Kidney epithelial cell (primary cell): ENCODE measurements around the gene BCL2L15. TPM values are rescaled to one million over a fixed set of nuclear protein-coding genes. Genes with fewer than 3 reads are reported as not detected.

Experiments
- DNase-seq: peaks from one replicate; pipeline ENCODE4 v3.0.0-alpha.2; 2010; ENCODE audit warnings: low read depth
- H3K27me3 ChIP-seq: 2 replicates; pipeline ENCODE4 v1.6.0; 2011; ENCODE audit warnings: low read length; ENCODE audit not compliant: control insufficient read depth, insufficient read depth
- H3K36me3 ChIP-seq: 2 replicates; pipeline ENCODE4 v1.5.1; 2011; ENCODE audit warnings: low read length; ENCODE audit not compliant: control insufficient read depth, insufficient read depth
- H3K4me3 ChIP-seq: 2 replicates; pipeline ENCODE4 v1.5.1; 2011; ENCODE audit warnings: low read depth, mild to moderate bottlenecking, control low read depth, low read length
- total RNA-seq: library from RNA; depleted of rRNA; stranded (reverse); fragments of >200 nt; gene quantifications from 2 replicates; pipeline ENCODE4 v1.2.3, GENCODE V29; 2015
- TF ChIP-seq, protein P1 (sequence below): IDR thresholded peaks from 2 replicates; pipeline ENCODE4 v1.5.1; 2011; ENCODE audit warnings: mild to moderate bottlenecking, moderate library complexity, low read length, control low read depth, inconsistent platforms; ENCODE audit not compliant: insufficient read depth, poor library complexity, severe bottlenecking

BCL2L15 gene
- total RNA-seq, 1 donor from 2014 or later, result 0.04 TPM

DNA sequence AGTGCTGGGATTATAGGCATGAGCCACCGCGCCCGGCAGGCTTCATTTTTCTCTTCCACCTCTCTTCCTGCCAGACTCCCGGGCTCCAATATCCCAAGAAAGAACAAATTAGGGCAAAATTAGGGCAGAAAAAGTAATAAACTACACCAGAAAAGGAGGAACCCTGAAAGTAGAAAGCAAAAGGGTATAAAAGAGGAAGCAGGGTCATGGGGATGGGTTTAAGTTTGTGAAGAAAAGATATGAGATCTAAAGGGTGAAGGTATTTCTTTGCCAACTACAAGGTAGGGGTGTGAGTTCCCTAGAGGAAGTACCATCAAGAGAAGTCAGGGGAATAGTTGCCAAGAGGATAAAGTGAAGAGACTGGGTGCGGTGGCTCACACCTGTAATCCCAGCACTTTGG is 25.7 kb downstream of the BCL2L15 start:
- Histone ChIP-seq H3K27me3 (no peaks in the 10 kb centered on the region), H3K4me3 (no peak overlapping the region), H3K36me3 (no peaks in the 10 kb centered on the region)
- DNase-seq, result no peak
- TF ChIP-seq, protein P1, sequence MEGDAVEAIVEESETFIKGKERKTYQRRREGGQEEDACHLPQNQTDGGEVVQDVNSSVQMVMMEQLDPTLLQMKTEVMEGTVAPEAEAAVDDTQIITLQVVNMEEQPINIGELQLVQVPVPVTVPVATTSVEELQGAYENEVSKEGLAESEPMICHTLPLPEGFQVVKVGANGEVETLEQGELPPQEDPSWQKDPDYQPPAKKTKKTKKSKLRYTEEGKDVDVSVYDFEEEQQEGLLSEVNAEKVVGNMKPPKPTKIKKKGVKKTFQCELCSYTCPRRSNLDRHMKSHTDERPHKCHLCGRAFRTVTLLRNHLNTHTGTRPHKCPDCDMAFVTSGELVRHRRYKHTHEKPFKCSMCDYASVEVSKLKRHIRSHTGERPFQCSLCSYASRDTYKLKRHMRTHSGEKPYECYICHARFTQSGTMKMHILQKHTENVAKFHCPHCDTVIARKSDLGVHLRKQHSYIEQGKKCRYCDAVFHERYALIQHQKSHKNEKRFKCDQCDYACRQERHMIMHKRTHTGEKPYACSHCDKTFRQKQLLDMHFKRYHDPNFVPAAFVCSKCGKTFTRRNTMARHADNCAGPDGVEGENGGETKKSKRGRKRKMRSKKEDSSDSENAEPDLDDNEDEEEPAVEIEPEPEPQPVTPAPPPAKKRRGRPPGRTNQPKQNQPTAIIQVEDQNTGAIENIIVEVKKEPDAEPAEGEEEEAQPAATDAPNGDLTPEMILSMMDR, result no peak

DNA sequence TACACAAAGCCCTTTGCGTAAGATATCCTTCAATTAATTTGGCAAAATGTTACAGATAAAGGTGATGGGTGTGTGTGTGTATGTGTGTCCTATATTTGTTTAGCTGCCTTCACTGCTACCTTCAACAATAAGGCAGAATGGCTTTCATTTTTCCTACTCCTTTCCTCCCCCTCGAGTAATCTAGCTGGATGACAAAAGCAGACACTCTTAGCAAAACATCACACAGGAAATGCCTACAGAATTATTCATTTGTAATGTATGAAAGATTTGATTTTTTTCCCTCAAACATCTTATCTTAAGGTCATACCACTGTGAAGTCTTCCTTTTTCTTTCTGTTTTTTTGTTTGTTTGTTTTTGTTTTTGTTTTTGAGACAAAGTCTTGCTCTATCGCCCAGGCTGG is 26.5 kb downstream of the BCL2L15 start:
- no peak for DNase-seq
- Histone ChIP-seq H3K36me3 (no peaks in the 10 kb centered on the region), H3K27me3 (no peaks in the 10 kb centered on the region), H3K4me3 (no peak overlapping the region)
- TF ChIP-seq, protein P1, result no peak

DNA sequence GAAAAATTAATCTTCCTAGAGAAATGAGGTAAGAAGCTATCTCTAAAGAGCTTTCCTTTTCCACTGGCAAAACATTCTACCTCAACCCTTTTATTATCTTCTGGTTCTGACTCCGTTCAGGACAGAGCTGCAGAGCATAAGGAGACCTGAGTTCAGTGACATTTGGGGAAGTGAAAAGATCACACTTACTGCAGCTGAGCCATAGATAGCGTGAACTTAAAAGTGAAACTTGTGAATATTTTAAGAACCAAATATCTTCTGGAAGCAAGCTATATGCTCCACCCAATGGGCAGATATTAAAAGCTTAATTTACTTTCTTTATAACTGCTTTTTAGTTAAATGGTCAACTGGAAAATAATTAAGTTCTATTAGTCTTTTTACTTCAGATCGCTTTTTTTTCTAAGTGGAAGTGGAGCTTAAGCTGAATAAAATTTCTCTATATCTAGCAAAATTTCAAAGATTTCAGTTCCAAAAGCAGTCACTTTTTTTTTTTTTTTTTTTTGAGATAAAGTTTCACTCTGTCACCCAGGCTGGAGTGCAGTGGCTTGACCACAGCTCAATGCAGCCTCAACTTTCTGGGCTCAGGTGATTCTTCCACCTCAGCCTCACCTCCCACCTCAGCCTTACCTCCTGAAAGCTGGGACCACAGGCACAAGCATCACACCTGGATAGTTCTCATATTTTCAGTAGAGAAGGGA is 27.8 kb downstream of the BCL2L15 start:
- Histone ChIP-seq H3K4me3 (no peak overlapping the region), H3K27me3 (no peaks in the 10 kb centered on the region), H3K36me3 (no peaks in the 10 kb centered on the region)
- DNase-seq, result no peak
- TF ChIP-seq, protein P1, result no peak

DNA sequence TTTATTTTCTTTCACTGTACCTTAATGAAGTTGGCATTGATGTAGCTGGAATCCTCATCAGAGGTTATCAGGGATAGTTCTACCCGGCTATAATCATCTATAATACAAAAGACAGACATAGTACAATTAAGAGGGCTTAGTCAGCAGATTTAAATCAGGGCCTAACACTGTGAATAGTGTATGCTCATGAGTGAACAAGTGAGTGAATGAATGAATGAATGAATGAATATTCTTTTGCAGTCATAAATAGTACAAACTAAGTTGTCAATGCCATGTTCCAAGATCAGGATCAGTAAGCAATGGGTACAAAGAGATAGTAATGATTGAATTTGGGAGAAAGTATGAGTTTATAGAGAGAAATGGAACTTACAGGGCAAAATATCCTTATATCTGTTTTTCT is 28.4 kb downstream of the BCL2L15 start:
- TF ChIP-seq, protein P1, result no peak
- H3K36me3 ChIP-seq, result no peaks in the 10 kb centered on the region
- no peak for DNase-seq
- H3K27me3 ChIP-seq, result no peaks in the 10 kb centered on the region
- H3K4me3 ChIP-seq, result no peak overlapping the region

DNA sequence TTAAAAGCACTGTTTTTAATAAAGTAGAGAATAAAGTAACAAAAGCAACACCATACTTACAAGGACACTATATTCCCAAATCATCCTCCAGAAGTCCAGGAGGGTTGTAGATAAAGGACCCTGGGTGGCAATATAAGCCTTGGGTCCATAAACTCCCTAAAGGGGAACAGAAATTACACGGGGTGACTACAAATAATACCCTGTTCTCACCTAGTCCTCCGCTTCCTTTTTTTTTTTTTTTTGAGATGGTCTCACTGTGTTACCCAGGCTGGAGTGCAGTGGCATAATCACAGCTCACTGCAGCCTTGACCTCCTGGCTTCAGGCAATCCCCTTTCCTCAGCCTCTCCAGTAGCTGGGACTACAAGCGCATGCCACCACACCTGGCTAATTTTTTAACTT is 29.0 kb downstream of the BCL2L15 start:
- Histone ChIP-seq H3K4me3 (no peak overlapping the region), H3K36me3 (no peaks in the 10 kb centered on the region), H3K27me3 (no peaks in the 10 kb centered on the region)
- TF ChIP-seq, protein P1, result no peak
- DNase-seq, result no peak

DNA sequence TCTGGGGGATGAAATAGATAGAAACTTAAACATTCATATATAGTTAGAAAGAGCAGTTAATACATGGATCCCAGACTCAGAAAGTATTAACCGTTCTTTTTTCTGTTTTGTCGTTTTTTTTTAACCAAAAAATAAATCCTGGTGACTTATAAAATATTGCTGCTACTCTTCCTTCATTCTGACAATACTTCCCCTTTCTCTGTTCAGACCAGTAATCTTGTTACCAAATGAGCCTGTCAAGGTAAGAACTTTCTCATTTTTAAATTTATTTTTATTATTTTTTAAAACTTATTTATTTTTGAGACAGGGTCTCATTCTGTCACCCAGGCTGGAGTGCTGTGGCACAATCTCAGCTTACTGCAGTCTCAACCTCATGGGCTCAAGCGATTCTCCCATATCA is 29.6 kb downstream of the BCL2L15 start:
- TF ChIP-seq, protein P1, result no peak
- H3K36me3 ChIP-seq, result no peaks in the 10 kb centered on the region
- no peak for DNase-seq
- H3K4me3 ChIP-seq, result no peak overlapping the region
- no peaks in the 10 kb centered on the region for H3K27me3 ChIP-seq
